ENCODE measurements around the gene VSX2.

The VSX2 gene

GRCh38 chr14:74221741-74222140, 17.5 kb upstream of the VSX2 start:
- DNase-seq (ENCODE audit: low read depth in 2 of 3, low spot score in 1 of 3) = no peak

- DNase-seq (ENCODE audit: low read depth in 2 of 3, low spot score in 1 of 3) = no peak
Measured at GRCh38 chr14:74223016-74223415, 16.2 kb upstream of the VSX2 start.

- no peak for DNase-seq (ENCODE audit: low read depth in 2 of 3, low spot score in 1 of 3)
Measured at GRCh38 chr14:74231784-74232183, 7.5 kb upstream of the VSX2 start.

- no peak for DNase-seq (ENCODE audit: low read depth in 2 of 3, low spot score in 1 of 3)
Measured at GRCh38 chr14:74235017-74235416, 4.2 kb upstream of the VSX2 start.

- DNase-seq (ENCODE audit: low read depth in 2 of 3, low spot score in 1 of 3) = no peak
Measured at GRCh38 chr14:74237441-74237840, 1.8 kb upstream of the VSX2 start.

GRCh38 chr14:74239848-74240793, 872 bp downstream of the VSX2 start:
- no peak for DNase-seq (ENCODE audit: low read depth in 2 of 3, low spot score in 1 of 3)

GRCh38 chr14:74240794-74241651, 1.8 kb downstream of the VSX2 start:
- DNase-seq (ENCODE audit: low read depth in 2 of 3, low spot score in 1 of 3) = no peak

- DNase-seq (ENCODE audit: low read depth in 2 of 3, low spot score in 1 of 3) = no peak
Measured at GRCh38 chr14:74241652-74242017, 2.4 kb downstream of the VSX2 start.

GRCh38 chr14:74242021-74242779, 3.0 kb downstream of the VSX2 start:
- no peak for DNase-seq (ENCODE audit: low read depth in 2 of 3, low spot score in 1 of 3)

GRCh38 chr14:74242780-74243042, 3.5 kb downstream of the VSX2 start:
- no peak for DNase-seq (ENCODE audit: low read depth in 2 of 3, low spot score in 1 of 3)

- DNase-seq (ENCODE audit: low read depth in 2 of 3, low spot score in 1 of 3) = no peak
Measured at GRCh38 chr14:74243051-74243450, 3.8 kb downstream of the VSX2 start.

GRCh38 chr14:74244115-74244514, 4.9 kb downstream of the VSX2 start:
- DNase-seq (ENCODE audit: low read depth in 2 of 3, low spot score in 1 of 3) = no peak

GRCh38 chr14:74245292-74245691, 6.0 kb downstream of the VSX2 start:
- no peak for DNase-seq (ENCODE audit: low read depth in 2 of 3, low spot score in 1 of 3)

- DNase-seq (ENCODE audit: low read depth in 2 of 3, low spot score in 1 of 3) = no peak
Measured at GRCh38 chr14:74246542-74246941, 7.3 kb downstream of the VSX2 start.

GRCh38 chr14:74248017-74248416, 8.8 kb downstream of the VSX2 start:
- no peak for DNase-seq (ENCODE audit: low read depth in 2 of 3, low spot score in 1 of 3)

- DNase-seq (ENCODE audit: low read depth in 2 of 3, low spot score in 1 of 3) = no peak
Measured at GRCh38 chr14:74249433-74250375, 10.5 kb downstream of the VSX2 start.

GRCh38 chr14:74255281-74255680, 16.0 kb downstream of the VSX2 start:
- DNase-seq (ENCODE audit: low read depth in 2 of 3, low spot score in 1 of 3) = no peak

GRCh38 chr14:74257078-74257940, 18.1 kb downstream of the VSX2 start:
- peak; percentile 41 to 58 (median 45) for DNase-seq (ENCODE audit: low read depth in 2 of 3, low spot score in 1 of 3)

GRCh38 chr14:74257941-74258763, 18.9 kb downstream of the VSX2 start:
- DNase-seq (ENCODE audit: low read depth in 2 of 3, low spot score in 1 of 3) = no peak

Data from stimulated activated CD4-positive, alpha-beta T cell treated with anti-CD3 and anti-CD28 coated beads, Interleukin-12 subunit alpha, Interleukin-12 subunit beta, amount 100 ng/mL, for 48 hours (primary cell).